HepG2 (cell line): ENCODE measurements around the gene LRP5. TPM values are rescaled to one million over a fixed set of nuclear protein-coding genes. Genes with fewer than 3 reads are reported as not detected.

ENCODE experiments used
- ARNT2 ChIP-seq: sonication (generic); formaldehyde crosslinking; IDR thresholded peaks from 2 replicates; pipeline ENCODE4 v1.8.0; 2022; ENCODE audit warnings: mild to moderate bottlenecking, low read depth, missing genetic modification reagents, moderate library complexity
- ISX ChIP-seq: sonication (generic); formaldehyde crosslinking; conservative IDR thresholded peaks from 2 replicates; pipeline ENCODE4 v1.5.0; 2020; ENCODE audit warnings: missing genetic modification reagents
- MXD4 ChIP-seq: IDR thresholded peaks from 2 replicates; pipeline ENCODE4 v1.6.1; 2016; ENCODE audit warnings: mild to moderate bottlenecking, missing biosample characterization, missing genetic modification reagents
- NFKB2 ChIP-seq: sonication (generic); formaldehyde crosslinking; IDR thresholded peaks from 2 replicates; pipeline ENCODE4 v1.4.0; 2020; ENCODE audit warnings: missing genetic modification reagents, borderline replicate concordance
- PHF21A ChIP-seq: sonication (generic); formaldehyde crosslinking; IDR thresholded peaks from 2 replicates; pipeline ENCODE4 v1.5.0; 2020; ENCODE audit warnings: mild to moderate bottlenecking, missing genetic modification reagents
- THYN1 ChIP-seq: sonication (generic); formaldehyde crosslinking; IDR thresholded peaks from 2 replicates; pipeline ENCODE4 v1.8.1; 2023; ENCODE audit warnings: low read depth, mild to moderate bottlenecking, moderate library complexity, missing genetic modification reagents, borderline replicate concordance
- ZFX ChIP-seq: sonication (generic); formaldehyde crosslinking; IDR thresholded peaks from 2 replicates; pipeline ENCODE4 v1.4.0; 2020; ENCODE audit warnings: mild to moderate bottlenecking, low read depth, missing genetic modification reagents, moderate library complexity
- ZNF543 ChIP-seq: sonication (generic); formaldehyde crosslinking; IDR thresholded peaks from 2 replicates; pipeline ENCODE4 v1.4.0; 2020; ENCODE audit warnings: mild to moderate bottlenecking, missing genetic modification reagents
- polyA plus RNA-seq, 8 experiments: library from polyadenylated mRNA; depleted of rRNA in 3 of 8; stranded (reverse) in 7 of 8; unstranded in 1 of 8; fragments of >200 nt; fragmentation: Illumina TruSeq in 4 of 8; extraction: Trizol in 4 of 8; gene quantifications; 2 replicates each; pipeline versions ENCODE4 v1.2.1 to v1.2.3, GENCODE V29; 2011 to 2016; ENCODE audit warnings: low read depth in 4 of 8, missing spikeins in 1 of 8, mixed read lengths in 1 of 8; ENCODE audit not compliant: insufficient read depth in 1 of 8
- total RNA-seq, 5 experiments: library from RNA; depleted of rRNA; stranded (reverse); fragments of >200 nt; fragmentation: Illumina TruSeq; extraction: Trizol; gene quantifications; 2 replicates each; pipeline ENCODE4 v1.2.3, GENCODE V29; 2016; ENCODE audit warnings: low read depth in 1 of 5
- TF ChIP-seq, protein P1 (sequence below), 2 experiments: fragments of 450-650 bp in 1 of 2; sonication (generic) in 1 of 2; formaldehyde crosslinking in 1 of 2; IDR thresholded peaks; 2 replicates each; pipeline versions ENCODE4 v1.6.1 to v1.8.0; 2016 to 2022; ENCODE audit warnings: antibody characterized with exemption in 1 of 2, mild to moderate bottlenecking in 1 of 2, missing genetic modification reagents in 1 of 2
- TF ChIP-seq, protein P2 (sequence below): sonication (generic); formaldehyde crosslinking; IDR thresholded peaks from 2 replicates; pipeline ENCODE4 v1.4.0; 2020; ENCODE audit warnings: mild to moderate bottlenecking, low read depth, missing genetic modification reagents
- TF ChIP-seq, protein P3 (sequence below): sonication (generic); formaldehyde crosslinking; IDR thresholded peaks from 2 replicates; pipeline ENCODE4 v1.5.1; 2020; ENCODE audit warnings: mild to moderate bottlenecking, missing genetic modification reagents
- TF ChIP-seq, protein P4 (sequence below): sonication (generic); formaldehyde crosslinking; IDR thresholded peaks from 2 replicates; pipeline ENCODE4 v1.4.0; 2020; ENCODE audit warnings: mild to moderate bottlenecking, missing genetic modification reagents
- TF ChIP-seq, protein P5 (sequence below): sonication (generic); formaldehyde crosslinking; IDR thresholded peaks from 2 replicates; pipeline ENCODE4 v1.8.0; 2022; ENCODE audit warnings: missing genetic modification reagents, low read depth, mild to moderate bottlenecking, borderline replicate concordance

The LRP5 gene
- total and polyA plus RNA-seq, 2 of the 13 experiments (the other 11 are each of a cell fraction or from before 2014, with no cell fraction given) = 40.4 to 64.0 TPM

DNA sequence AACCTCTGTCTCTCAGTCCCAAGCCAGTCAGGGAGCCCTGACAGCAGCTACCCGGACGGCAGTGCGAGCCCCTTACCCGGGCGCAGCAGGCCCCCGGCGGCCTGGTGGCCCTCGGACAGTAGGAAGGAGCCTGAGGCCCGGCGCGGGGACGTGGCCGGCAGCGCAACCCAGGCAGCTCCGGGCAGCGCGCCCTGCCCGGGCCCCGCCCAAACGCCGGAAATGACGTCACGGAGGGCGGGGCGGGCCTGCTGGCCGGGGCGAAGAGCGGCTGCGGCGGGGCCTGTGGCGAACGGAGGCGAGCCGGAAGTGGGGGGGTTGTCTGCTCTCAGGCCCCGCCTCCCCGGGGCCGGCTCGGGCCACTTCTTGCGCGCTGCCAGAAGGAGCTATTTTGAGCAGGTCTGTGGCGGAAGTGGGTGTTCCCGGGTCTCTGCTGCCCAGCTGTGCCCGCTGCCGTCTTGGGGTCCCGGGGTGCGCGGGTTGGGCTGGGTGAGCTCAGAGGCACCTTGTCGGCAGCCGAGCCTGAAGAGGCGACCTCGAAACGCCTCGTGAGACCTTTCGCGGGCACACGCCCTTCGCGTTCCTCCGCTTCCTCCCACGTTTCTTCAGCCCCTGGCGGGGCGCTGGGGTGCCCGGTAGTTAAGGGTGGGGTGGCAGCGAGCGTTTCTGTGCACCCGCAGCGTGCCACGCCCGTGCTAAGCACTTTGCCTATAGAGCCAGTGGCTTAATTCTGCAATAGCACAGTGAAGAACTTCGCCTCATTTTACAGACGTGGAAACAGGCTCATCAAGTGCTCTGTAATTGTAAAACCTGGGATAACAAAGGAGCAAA lies 40.4 kb upstream of the LRP5 start, which contains the start of gene C11orf24 (continued):
- TF ChIP-seq, protein P1, sequence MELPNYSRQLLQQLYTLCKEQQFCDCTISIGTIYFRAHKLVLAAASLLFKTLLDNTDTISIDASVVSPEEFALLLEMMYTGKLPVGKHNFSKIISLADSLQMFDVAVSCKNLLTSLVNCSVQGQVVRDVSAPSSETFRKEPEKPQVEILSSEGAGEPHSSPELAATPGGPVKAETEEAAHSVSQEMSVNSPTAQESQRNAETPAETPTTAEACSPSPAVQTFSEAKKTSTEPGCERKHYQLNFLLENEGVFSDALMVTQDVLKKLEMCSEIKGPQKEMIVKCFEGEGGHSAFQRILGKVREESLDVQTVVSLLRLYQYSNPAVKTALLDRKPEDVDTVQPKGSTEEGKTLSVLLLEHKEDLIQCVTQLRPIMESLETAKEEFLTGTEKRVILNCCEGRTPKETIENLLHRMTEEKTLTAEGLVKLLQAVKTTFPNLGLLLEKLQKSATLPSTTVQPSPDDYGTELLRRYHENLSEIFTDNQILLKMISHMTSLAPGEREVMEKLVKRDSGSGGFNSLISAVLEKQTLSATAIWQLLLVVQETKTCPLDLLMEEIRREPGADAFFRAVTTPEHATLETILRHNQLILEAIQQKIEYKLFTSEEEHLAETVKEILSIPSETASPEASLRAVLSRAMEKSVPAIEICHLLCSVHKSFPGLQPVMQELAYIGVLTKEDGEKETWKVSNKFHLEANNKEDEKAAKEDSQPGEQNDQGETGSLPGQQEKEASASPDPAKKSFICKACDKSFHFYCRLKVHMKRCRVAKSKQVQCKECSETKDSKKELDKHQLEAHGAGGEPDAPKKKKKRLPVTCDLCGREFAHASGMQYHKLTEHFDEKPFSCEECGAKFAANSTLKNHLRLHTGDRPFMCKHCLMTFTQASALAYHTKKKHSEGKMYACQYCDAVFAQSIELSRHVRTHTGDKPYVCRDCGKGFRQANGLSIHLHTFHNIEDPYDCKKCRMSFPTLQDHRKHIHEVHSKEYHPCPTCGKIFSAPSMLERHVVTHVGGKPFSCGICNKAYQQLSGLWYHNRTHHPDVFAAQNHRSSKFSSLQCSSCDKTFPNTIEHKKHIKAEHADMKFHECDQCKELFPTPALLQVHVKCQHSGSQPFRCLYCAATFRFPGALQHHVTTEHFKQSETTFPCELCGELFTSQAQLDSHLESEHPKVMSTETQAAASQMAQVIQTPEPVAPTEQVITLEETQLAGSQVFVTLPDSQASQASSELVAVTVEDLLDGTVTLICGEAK (IDR thresholded peaks at IDR 0.05) = no peak
- TF ChIP-seq, protein P1 (CRISPR knock-in tag; IDR thresholded peaks at IDR 0.05) = 0 out of 2 replicates have a peak, but pooled peaks have one; percentile 24
- TF ChIP-seq THYN1 (CRISPR knock-in tag) (no peak), ISX (CRISPR knock-in tag) (peak; percentile 66; the same call in 1 of the 2 replicates), PHF21A (CRISPR knock-in tag) (peak; percentile 43; the same call in 1 of the 2 replicates), ARNT2 (CRISPR knock-in tag) (peak; percentile 26; the same call in 1 of the 2 replicates), ZNF543 (CRISPR knock-in tag) (peak; percentile 60; the same call in 1 of the 2 replicates), ZFX (peak; percentile 95), NFKB2 (CRISPR knock-in tag) (peak; percentile 56; the same call in 1 of the 2 replicates), MXD4 (CRISPR knock-in tag) (peak; percentile 13; the same call in 1 of the 2 replicates)
- TF ChIP-seq, protein P2, sequence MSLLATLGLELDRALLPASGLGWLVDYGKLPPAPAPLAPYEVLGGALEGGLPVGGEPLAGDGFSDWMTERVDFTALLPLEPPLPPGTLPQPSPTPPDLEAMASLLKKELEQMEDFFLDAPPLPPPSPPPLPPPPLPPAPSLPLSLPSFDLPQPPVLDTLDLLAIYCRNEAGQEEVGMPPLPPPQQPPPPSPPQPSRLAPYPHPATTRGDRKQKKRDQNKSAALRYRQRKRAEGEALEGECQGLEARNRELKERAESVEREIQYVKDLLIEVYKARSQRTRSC = no peak
- TF ChIP-seq, protein P3, sequence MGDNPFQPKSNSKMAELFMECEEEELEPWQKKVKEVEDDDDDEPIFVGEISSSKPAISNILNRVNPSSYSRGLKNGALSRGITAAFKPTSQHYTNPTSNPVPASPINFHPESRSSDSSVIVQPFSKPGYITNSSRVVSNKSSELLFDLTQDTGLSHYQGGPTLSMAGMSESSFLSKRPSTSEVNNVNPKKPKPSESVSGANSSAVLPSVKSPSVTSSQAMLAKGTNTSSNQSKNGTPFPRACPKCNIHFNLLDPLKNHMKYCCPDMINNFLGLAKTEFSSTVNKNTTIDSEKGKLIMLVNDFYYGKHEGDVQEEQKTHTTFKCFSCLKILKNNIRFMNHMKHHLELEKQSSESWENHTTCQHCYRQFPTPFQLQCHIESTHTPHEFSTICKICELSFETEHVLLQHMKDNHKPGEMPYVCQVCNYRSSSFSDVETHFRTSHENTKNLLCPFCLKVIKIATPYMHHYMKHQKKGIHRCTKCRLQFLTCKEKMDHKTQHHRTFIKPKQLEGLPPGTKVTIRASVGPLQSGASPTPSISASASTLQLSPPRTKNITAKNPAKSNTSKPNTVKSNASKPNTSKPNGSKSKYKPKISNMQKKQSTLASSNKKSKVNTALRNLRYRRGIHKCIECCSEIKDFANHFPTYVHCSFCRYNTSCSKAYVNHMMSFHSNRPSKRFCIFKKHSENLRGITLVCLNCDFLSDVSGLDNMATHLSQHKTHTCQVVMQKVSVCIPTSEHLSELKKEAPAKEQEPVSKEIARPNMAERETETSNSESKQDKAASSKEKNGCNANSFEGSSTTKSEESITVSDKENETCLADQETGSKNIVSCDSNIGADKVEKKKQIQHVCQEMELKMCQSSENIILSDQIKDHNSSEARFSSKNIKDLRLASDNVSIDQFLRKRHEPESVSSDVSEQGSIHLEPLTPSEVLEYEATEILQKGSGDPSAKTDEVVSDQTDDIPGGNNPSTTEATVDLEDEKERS (CRISPR knock-in tag) = peak; percentile 31; the same call in 1 of the 2 replicates
- TF ChIP-seq, protein P4, sequence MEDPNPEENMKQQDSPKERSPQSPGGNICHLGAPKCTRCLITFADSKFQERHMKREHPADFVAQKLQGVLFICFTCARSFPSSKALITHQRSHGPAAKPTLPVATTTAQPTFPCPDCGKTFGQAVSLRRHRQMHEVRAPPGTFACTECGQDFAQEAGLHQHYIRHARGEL = 0 out of 2 replicates have a peak, but pooled peaks have one; percentile 26
- TF ChIP-seq, protein P5, sequence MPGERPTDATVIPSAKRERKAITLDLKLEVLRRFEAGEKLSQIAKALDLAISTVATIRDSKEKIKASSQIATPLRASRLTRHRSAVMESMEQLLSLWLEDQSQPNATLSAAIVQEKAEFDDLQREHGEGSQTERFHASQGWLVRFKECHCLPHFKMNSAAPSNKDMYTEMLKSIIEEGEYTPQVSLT (CRISPR knock-in tag) = no peak; the same call in 1 of the 2 replicates
